Lower leg skin (tissue), 3 donors: ENCODE measurements around the gene RASA3.

ENCODE experiments used
- CTCF ChIP-seq, 3 donors: fragments of 450-650 bp; IDR thresholded peaks; one replicate each; pipeline ENCODE4 v1.5.1; 2016; ENCODE audit warnings: antibody characterized with exemption in 3 of 3, mild to moderate bottlenecking in 3 of 3, moderate library complexity in 2 of 3
- POLR2A ChIP-seq, 2 donors: fragments of 450-650 bp; IDR thresholded peaks; one replicate each; pipeline ENCODE4 v1.6.1; 2016 to 2017; ENCODE audit warnings: antibody characterized with exemption in 2 of 2, mild to moderate bottlenecking in 1 of 2, moderate library complexity in 1 of 2

DNA sequence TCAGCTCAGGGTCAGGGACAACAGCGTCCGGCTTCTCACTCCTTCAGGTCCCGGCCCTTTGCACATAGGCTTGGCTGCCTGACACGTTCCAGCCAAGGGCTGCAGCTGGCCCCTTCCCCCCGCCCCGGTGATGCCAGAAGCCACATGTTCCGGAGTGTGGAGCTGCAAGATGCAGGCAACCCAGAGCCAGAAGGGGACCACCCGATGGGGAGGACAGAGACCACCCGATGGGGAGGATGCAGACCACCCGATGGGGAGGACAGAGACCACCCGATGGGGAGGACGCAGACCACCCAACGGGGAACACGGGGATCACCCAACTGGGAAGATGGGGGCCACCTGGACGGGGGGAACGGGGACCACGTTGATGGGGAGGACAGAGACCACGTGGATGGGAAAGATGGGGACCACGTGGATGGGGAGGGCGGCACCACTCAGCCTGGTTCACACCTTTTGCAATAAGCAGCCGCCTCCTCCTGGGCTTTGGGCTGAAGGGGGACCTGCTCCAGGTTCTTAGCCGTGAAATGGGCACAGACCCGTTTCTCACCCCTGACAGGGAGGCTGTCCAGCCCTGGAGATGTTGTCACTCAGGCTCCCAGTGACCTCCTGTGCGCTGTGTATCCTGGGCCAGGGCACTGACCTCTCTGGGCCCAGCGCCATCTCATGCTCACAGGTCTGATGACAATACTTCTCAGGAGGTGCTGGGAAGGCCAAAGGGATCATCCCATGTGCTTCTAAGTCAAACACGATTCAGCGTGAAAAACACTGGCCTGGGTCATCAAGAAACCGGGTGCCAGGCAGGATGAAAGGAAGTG is 193.1 kb downstream of the RASA3 start:
- TF ChIP-seq POLR2A (IDR thresholded peaks at IDR 0.05): no peak
- no peak for TF ChIP-seq CTCF (IDR thresholded peaks at IDR 0.05)
